ENCODE results near the gene NPIPB6. TPM values are rescaled to one million over a fixed set of nuclear protein-coding genes. Genes with fewer than 3 reads are reported as not detected.

Gene NPIPB6
- 1.7 to 3.0 TPM (median 2.0 TPM) in 5 replicates for total RNA-seq (2022; extraction: Qiagen RNA extraction)

DNA sequence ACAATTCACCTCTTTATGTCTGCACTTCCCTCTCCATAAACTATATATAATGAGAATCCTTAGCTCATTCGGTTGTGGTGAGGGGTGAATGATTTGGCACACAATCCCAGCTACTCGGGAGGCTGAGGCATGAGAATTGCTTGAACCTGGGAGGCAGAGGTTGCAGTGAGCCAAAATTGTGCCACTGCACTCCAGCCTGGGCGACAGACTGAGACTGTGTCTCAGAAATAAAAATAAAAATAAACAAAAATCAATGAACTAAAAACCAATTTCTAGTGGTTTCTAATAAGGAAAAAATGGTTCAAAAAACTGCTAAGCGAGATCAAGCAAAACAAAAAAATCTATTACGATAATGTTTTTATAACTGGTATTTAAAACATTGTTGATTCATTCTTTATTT lies at the start of gene NPIPB6:
Gene NPIPB6, minus strand, starts transcription at position 101 of the 400 bp plus-strand sequence. CDS start 686 bp downstream, outside the sequence.

DNA sequence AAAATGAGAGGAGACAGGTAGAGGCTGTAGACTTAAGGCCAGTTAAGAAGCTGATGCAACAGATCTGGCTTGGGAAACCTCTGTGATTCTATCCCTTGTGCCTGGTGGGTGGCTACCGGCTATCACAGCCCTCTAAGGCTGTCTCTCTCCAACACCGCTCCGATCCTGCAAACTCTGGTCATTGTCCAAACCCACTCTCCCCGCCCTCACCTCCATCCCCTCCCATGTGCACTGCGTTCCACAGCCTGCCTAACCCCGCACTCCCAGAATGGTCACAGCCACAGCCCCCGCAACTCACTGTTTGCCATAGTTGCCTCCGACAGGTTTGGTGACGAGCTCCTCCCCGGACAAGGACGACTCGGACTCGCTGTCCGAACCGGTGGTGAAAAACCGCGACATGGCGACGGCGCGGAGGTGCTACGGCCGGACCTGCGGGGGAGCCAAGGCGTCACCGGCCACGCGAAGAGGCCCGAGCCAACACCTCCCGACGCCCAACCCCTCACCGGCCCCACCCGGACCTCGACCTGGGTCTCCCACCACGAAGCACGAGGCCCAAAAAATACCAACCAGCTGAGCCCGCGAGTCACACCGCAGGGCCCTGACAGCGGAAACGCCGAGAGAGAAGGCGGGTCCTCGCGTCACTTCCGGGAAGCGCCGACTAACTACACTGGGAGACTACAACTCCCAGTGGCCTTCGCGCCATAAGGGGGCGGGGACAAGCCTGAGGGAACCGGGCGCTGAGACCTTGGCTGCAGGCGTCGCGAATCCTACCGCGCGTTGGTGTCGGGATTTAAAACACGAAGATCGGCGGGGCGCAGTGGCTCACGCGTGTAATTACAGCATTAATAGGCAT lies 40.1 kb upstream of the NPIPB6 start, which contains the start of gene EIF3CL:
Gene EIF3CL, minus strand, starts transcription at position 622 of the 853 bp plus-strand sequence. Its CDS starts 223 bp downstream, at position 399.

Other genes starting within 250 kb of the NPIPB6 start
- 73.5 to 107 TPM (median 99.6 TPM) in 5 replicates for gene XPO6, start 151.5 kb downstream of the NPIPB6 start, total RNA-seq (2022; extraction: Qiagen RNA extraction)
- gene SBK1, start 71.0 kb downstream of the NPIPB6 start, total RNA-seq (2022; extraction: Qiagen RNA extraction): 0.20 to 0.37 TPM (median 0.34 TPM) in 5 replicates
- 66.4 to 106 TPM (median 76.0 TPM) in 5 replicates for gene EIF3CL, start 40.3 kb upstream of the NPIPB6 start, total RNA-seq (2022; extraction: Qiagen RNA extraction)
- 0.08 to 0.41 TPM (median 0.17 TPM) in 4 of 5 replicates, not detected in the other for gene NPIPB7, start 108.8 kb upstream of the NPIPB6 start, total RNA-seq (2022; extraction: Qiagen RNA extraction)
- 21.9 to 38.9 TPM (median 35.1 TPM) in 5 replicates for gene CLN3, start 128.6 kb upstream of the NPIPB6 start, total RNA-seq (2022; extraction: Qiagen RNA extraction)
- 0.05 to 0.07 TPM (median 0.06 TPM) in 5 replicates for gene APOBR, start 131.1 kb upstream of the NPIPB6 start, total RNA-seq (2022; extraction: Qiagen RNA extraction)
- gene IL27, start 143.3 kb upstream of the NPIPB6 start, total RNA-seq (2022; extraction: Qiagen RNA extraction): not detected in 5 replicates
- gene NUPR1, start 175.5 kb upstream of the NPIPB6 start, total RNA-seq (2022; extraction: Qiagen RNA extraction): 13.2 to 19.8 TPM (median 14.3 TPM) in 5 replicates
- gene SGF29, start 190.4 kb upstream of the NPIPB6 start, total RNA-seq (2022; extraction: Qiagen RNA extraction): 19.5 to 24.2 TPM (median 21.4 TPM) in 5 replicates
- 0.07 to 0.29 TPM (median 0.10 TPM) in 4 of 5 replicates, not detected in the other for gene SULT1A2, start 233.5 kb upstream of the NPIPB6 start, total RNA-seq (2022; extraction: Qiagen RNA extraction)
- gene SULT1A1, start 246.5 kb upstream of the NPIPB6 start, total RNA-seq (2022; extraction: Qiagen RNA extraction): 4.3 to 7.2 TPM (median 5.7 TPM) in 5 replicates